ENCODE data around the gene TACR2. TPM values are rescaled to one million over a fixed set of nuclear protein-coding genes. Genes with fewer than 3 reads are reported as not detected.

Gene TACR2
- total RNA-seq, result 1 to 10 TPM in 1 of 2 donors, under 1 TPM in 1; 0.33 to 1.0 TPM

GRCh38 chr10:69416695-69417094 lies at the start of gene TACR2:
Gene TACR2 (minus strand): TSS chr10:69416918. CDS start chr10:69416323, 595 bp downstream.

GRCh38 chr10:69451209-69451783 lies 34.6 kb upstream of the TACR2 start, which contains the start of gene TSPAN15:
Gene TSPAN15 (plus strand): TSS chr10:69451465. CDS start chr10:69451595, 130 bp downstream.

Other genes starting within 250 kb of the TACR2 start
- 10 to 100 TPM; 25.5 to 39.3 TPM for gene SUPV3L1, start 236.7 kb downstream of the TACR2 start, total RNA-seq
- 10 to 100 TPM in 1 of 2 donors, 1 to 10 TPM in 1; 3.3 to 23.1 TPM for gene HKDC1, start 196.6 kb downstream of the TACR2 start, total RNA-seq
- 10 to 100 TPM; 48.2 to 89.2 TPM for gene HK1, start 138.4 kb downstream of the TACR2 start, total RNA-seq
- 10 to 100 TPM in 1 of 2 donors, 1 to 10 TPM in 1; 5.3 to 32.7 TPM for gene TSPAN15, start 34.5 kb upstream of the TACR2 start, total RNA-seq
- not detected for gene NEUROG3, start 156.5 kb upstream of the TACR2 start, total RNA-seq
- under 1 TPM in 1 of 2 donors, not detected in 1; 0.34 TPM for gene FAM241B, start 213.3 kb upstream of the TACR2 start, total RNA-seq